ENCODE data around the gene MVB12B.

MVB12B gene

GRCh38 chr9:126515873-126516505 lies 189.4 kb downstream of the MVB12B start:
- Histone ChIP-seq H3K9me3 (no peaks in the 10 kb centered on the region), H3K4me1 (peaks cover 0 to 24% (median 18%) of the 10 kb centered on the region in 4 donors), H3K36me3 (no peaks in the 10 kb centered on the region), H3K4me3 (no peak overlapping the region), H3K27ac (no peak overlapping the region), H3K27me3 (peaks cover 3 to 84% of the 10 kb centered on the region in 2 donors)
- TF ChIP-seq CTCF (IDR thresholded peaks at IDR 0.05), result no peak
- no peak for DNase-seq
- intact Hi-C loops (cut with DNase I; ENCODE audit: low total_unique reads), result no loop called here

GRCh38 chr9:126516561-126516935 lies 189.9 kb downstream of the MVB12B start:
- H3K36me3 ChIP-seq, result no peaks in the 10 kb centered on the region
- peak in 1 of 2 donors; percentile 40 for DNase-seq
- H3K4me1 ChIP-seq, result peaks cover 0 to 24% (median 18%) of the 10 kb centered on the region in 4 donors
- no peak for TF ChIP-seq CTCF (IDR thresholded peaks at IDR 0.05)
- H3K27me3 ChIP-seq, result peaks cover 3 to 88% of the 10 kb centered on the region in 2 donors
- H3K4me3 ChIP-seq, result peak overlapping the region in 1 of 2 donors; percentile 55
- intact Hi-C loops (cut with DNase I; ENCODE audit: low total_unique reads), result no loop called here
- H3K9me3 ChIP-seq, result no peaks in the 10 kb centered on the region
- no peak overlapping the region for H3K27ac ChIP-seq

- Histone ChIP-seq H3K27ac (peak overlapping the region in 1 of 2 donors; percentile 11), H3K36me3 (no peaks in the 10 kb centered on the region), H3K4me1 (peaks cover 0 to 24% (median 18%) of the 10 kb centered on the region in 4 donors), H3K27me3 (peaks cover 3 to 92% of the 10 kb centered on the region in 2 donors), H3K9me3 (no peaks in the 10 kb centered on the region), H3K4me3 (peak overlapping the region; percentile 36 to 55)
- peak; percentile 65 to 76 for DNase-seq
- TF ChIP-seq CTCF (IDR thresholded peaks at IDR 0.05), result no peak
- intact Hi-C loops (cut with DNase I; ENCODE audit: low total_unique reads), result no loop called here
Observed at GRCh38 chr9:126516936-126517832, 190.6 kb downstream of the MVB12B start.

- TF ChIP-seq CTCF (IDR thresholded peaks at IDR 0.05), result no peak
- no peaks in the 10 kb centered on the region for H3K36me3 ChIP-seq
- no peaks in the 10 kb centered on the region for H3K9me3 ChIP-seq
- peaks cover 0 to 24% (median 18%) of the 10 kb centered on the region in 4 donors for H3K4me1 ChIP-seq
- peak overlapping the region in 1 of 2 donors; percentile 55 for H3K4me3 ChIP-seq
- no peak overlapping the region for H3K27ac ChIP-seq
- intact Hi-C loops (cut with DNase I; ENCODE audit: low total_unique reads), result no loop called here
- no peak for DNase-seq
- peaks cover 3 to 92% of the 10 kb centered on the region in 2 donors for H3K27me3 ChIP-seq
Observed at GRCh38 chr9:126517833-126518356, 191.3 kb downstream of the MVB12B start.

GRCh38 chr9:126518763-126519162 lies 192.1 kb downstream of the MVB12B start:
- intact Hi-C loops (cut with DNase I; ENCODE audit: low total_unique reads), result no loop called here
- Histone ChIP-seq H3K27ac (no peak overlapping the region), H3K9me3 (no peaks in the 10 kb centered on the region), H3K27me3 (peaks cover 3 to 85% of the 10 kb centered on the region in 2 donors), H3K4me3 (no peak overlapping the region), H3K36me3 (no peaks in the 10 kb centered on the region), H3K4me1 (peaks cover 0 to 27% (median 17%) of the 10 kb centered on the region in 4 donors)
- TF ChIP-seq CTCF (IDR thresholded peaks at IDR 0.05), result no peak
- DNase-seq, result no peak
